Liver (tissue), 9 donors: ENCODE results near the gene GOSR1. TPM values are rescaled to one million over a fixed set of nuclear protein-coding genes. Genes with fewer than 3 reads are reported as not detected.

Experiments
- DNase-seq: peaks from one replicate; pipeline ENCODE4 v3.0.0-alpha.2; 2017; ENCODE audit warnings: low spot score
- H3K27ac ChIP-seq, 2 donors: one replicate each; pipeline ENCODE4 v1.7.0; 2013; ENCODE audit warnings: inconsistent platforms in 2 of 2, low read length in 2 of 2, control low read depth in 1 of 2, low read depth in 1 of 2, mild to moderate bottlenecking in 1 of 2
- H3K27me3 ChIP-seq, 4 donors: one replicate each; pipeline versions ENCODE4 v1.6.1 to v1.7.0; 2013; ENCODE audit warnings: low read length in 3 of 4, inconsistent platforms in 1 of 4, mild to moderate bottlenecking in 1 of 4, moderate library complexity in 1 of 4; ENCODE audit not compliant: control insufficient read depth in 4 of 4, insufficient read depth in 4 of 4
- H3K36me3 ChIP-seq, 4 donors: one replicate each; pipeline versions ENCODE4 v1.6.1 to v1.7.0; 2013; ENCODE audit warnings: low read length in 3 of 4, mild to moderate bottlenecking in 3 of 4, low read depth in 1 of 4, moderate library complexity in 1 of 4; ENCODE audit not compliant: control insufficient read depth in 4 of 4, insufficient read depth in 3 of 4
- H3K4me1 ChIP-seq, 4 donors: one replicate each; pipeline versions ENCODE4 v1.6.1 to v1.7.0; 2013; ENCODE audit warnings: low read length in 3 of 4, mild to moderate bottlenecking in 3 of 4, moderate library complexity in 1 of 4; ENCODE audit not compliant: control insufficient read depth in 4 of 4, insufficient read depth in 4 of 4
- H3K4me3 ChIP-seq, 3 donors: one replicate each; pipeline versions ENCODE4 v1.6.1 to v1.7.0; 2013; ENCODE audit warnings: low read length in 3 of 3, control low read depth in 1 of 3, low read depth in 1 of 3, mild to moderate bottlenecking in 1 of 3
- H3K9ac ChIP-seq, 2 donors: one replicate each; pipeline ENCODE4 v1.7.0; 2013; ENCODE audit warnings: low read length in 2 of 2, mild to moderate bottlenecking in 2 of 2, moderate library complexity in 2 of 2, control low read depth in 1 of 2, low read depth in 1 of 2
- H3K9me3 ChIP-seq, 4 donors: one replicate each; pipeline versions ENCODE4 v1.6.1 to v1.7.0; 2013; ENCODE audit warnings: low read length in 3 of 4; ENCODE audit not compliant: control insufficient read depth in 4 of 4
- ATF3 ChIP-seq: IDR thresholded peaks from 2 replicates; pipeline ENCODE4 v1.6.1; 2016; ENCODE audit warnings: antibody characterized with exemption
- CTCF ChIP-seq: fragments of 150-350 bp; IDR thresholded peaks from 2 replicates; pipeline ENCODE4 v1.5.1; 2017; ENCODE audit warnings: improper control_type of control experiment, low read depth, low read length; ENCODE audit not compliant: missing input control
- EGR1 ChIP-seq, 2 donors: IDR thresholded peaks; 2 replicates each; pipeline ENCODE4 v1.6.1; 2016 to 2018; ENCODE audit warnings: antibody characterized with exemption in 2 of 2, low read depth in 2 of 2
- FOXA1 ChIP-seq: IDR thresholded peaks from 2 replicates; pipeline ENCODE4 v1.6.1; 2016; ENCODE audit warnings: antibody characterized with exemption
- FOXA2 ChIP-seq: IDR thresholded peaks from 2 replicates; pipeline ENCODE4 v1.6.1; 2016; ENCODE audit warnings: antibody characterized with exemption
- GABPA ChIP-seq, 2 donors: IDR thresholded peaks in 1 of 2; conservative IDR thresholded peaks in 1 of 2; 2 replicates each; pipeline ENCODE4 v1.6.1; 2016; ENCODE audit warnings: antibody characterized with exemption in 2 of 2, mild to moderate bottlenecking in 1 of 2, moderate library complexity in 1 of 2
- HNF4A ChIP-seq, 2 donors: conservative IDR thresholded peaks; 2 replicates each; pipeline ENCODE4 v1.6.1; 2016; ENCODE audit warnings: antibody characterized with exemption in 2 of 2, mild to moderate bottlenecking in 2 of 2
- HNF4G ChIP-seq: IDR thresholded peaks from 2 replicates; pipeline ENCODE4 v1.6.1; 2016; ENCODE audit warnings: antibody characterized with exemption
- JUND ChIP-seq, 2 donors: IDR thresholded peaks; 2 replicates each; pipeline ENCODE4 v1.6.1; 2016; ENCODE audit warnings: antibody characterized with exemption in 2 of 2
- NR2F2 ChIP-seq: IDR thresholded peaks from 2 replicates; pipeline ENCODE4 v1.6.1; 2016; ENCODE audit warnings: antibody characterized with exemption
- RAD21 ChIP-seq, 2 donors: IDR thresholded peaks; 2 replicates each; pipeline ENCODE4 v1.6.1; 2016; ENCODE audit warnings: antibody characterized with exemption in 2 of 2, mild to moderate bottlenecking in 2 of 2
- RXRA ChIP-seq, 2 donors: IDR thresholded peaks; 2 replicates each; pipeline ENCODE4 v1.6.1; 2017 to 2018; ENCODE audit warnings: antibody characterized with exemption in 2 of 2, mild to moderate bottlenecking in 1 of 2
- SP1 ChIP-seq: IDR thresholded peaks from 2 replicates; pipeline ENCODE4 v1.6.1; 2018; ENCODE audit warnings: antibody characterized with exemption, mild to moderate bottlenecking
- TAF1 ChIP-seq: conservative IDR thresholded peaks from 2 replicates; pipeline ENCODE4 v1.6.1; 2016; ENCODE audit warnings: antibody characterized with exemption, mild to moderate bottlenecking
- YY1 ChIP-seq: IDR thresholded peaks from 2 replicates; pipeline ENCODE4 v1.6.1; 2016; ENCODE audit warnings: antibody characterized with exemption, mild to moderate bottlenecking
- ZBTB33 ChIP-seq: IDR thresholded peaks from 2 replicates; pipeline ENCODE4 v1.6.1; 2016; ENCODE audit warnings: antibody characterized with exemption
- whole genome bisulfite sequencing: extraction: QIAGEN DNeasy Blood & Tissue Kit; methylation state at CpG from one replicate; pipeline ENCODE4 v1.1.7; 2013; 5-methylcytosine and 5-hydroxymethylcytosine counted together
- polyA plus RNA-seq, 2 donors: library from polyadenylated mRNA; stranded (reverse) in 1 of 2; unstranded in 1 of 2; fragments of 200-250 nt in 1 of 2; fragments of >200 nt in 1 of 2; fragmentation: Nextera tagmentation in 1 of 2; extraction: Ambion mirVana in 1 of 2; gene quantifications; one replicate each; pipeline versions ENCODE4 v1.2.1 to v1.2.3, GENCODE V29; 2013 to 2015
- total RNA-seq, 2 donors: library from RNA; depleted of rRNA; stranded (reverse); fragments of >200 nt; gene quantifications; one replicate each; pipeline ENCODE4 v1.2.3, GENCODE V29; 2014
- TF ChIP-seq, protein P1 (sequence below): IDR thresholded peaks from 2 replicates; pipeline ENCODE4 v1.6.1; 2016; ENCODE audit warnings: antibody characterized with exemption
- TF ChIP-seq, protein P2 (sequence below): IDR thresholded peaks from 2 replicates; pipeline ENCODE4 v1.6.1; 2016; ENCODE audit warnings: antibody characterized with exemption, mild to moderate bottlenecking
- donor health status: healthy.
- donor health status: healthy.
- donor health status: healthy.
- donor health status: healthy.
- donor health status: healthy.

The GOSR1 gene
- total and polyA plus RNA-seq, 4 donors, result 15.0 to 40.4 (median 26.3) TPM

DNA sequence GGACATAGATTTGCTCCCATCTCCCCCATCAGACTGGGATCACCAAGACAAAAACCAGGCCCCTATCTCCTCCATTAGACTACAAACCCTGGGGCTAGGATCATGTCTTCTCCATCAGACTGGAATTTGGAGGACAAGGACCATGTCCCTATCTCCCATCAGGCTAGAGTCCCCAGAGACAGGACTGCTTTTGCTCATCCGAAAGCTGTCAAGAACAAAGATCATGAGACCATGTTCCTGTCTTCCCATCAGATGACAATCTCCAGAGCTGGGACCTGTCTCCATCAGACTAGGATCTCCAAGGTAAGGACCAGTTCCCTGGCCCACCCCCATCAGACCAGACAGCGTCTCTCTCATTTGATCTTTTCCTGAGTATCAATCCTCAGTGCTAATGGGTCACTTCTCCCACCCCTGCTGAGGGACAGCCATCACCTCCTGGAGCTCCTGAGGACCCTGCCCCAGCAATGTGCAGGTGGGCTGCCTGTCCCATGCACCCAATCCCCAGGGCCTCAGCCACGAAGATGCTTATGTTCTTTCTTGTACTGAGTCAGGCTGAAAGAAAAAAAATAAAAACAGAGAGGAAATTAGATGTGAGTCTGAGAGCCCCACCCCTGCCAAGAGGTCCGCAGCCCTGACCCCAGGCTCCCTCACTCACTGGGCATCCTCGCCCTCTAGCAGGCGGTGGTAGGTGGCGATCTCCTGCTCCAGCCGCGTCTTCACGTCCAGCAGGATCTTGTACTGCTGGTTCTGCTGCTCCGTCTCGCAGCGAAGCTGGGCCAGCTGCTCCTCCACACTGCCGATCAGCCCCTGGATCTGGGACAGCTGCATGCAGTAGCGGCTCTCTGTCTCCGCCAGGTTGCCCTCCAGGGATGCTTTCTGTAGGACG lies 90.3 kb downstream of the GOSR1 start:
- H3K27ac ChIP-seq, result no peak overlapping the region
- H3K27me3 ChIP-seq, result no peaks in the 10 kb centered on the region
- WGBS, result 84% methylated on average over 17 of the region's 17 CpGs
- H3K36me3 ChIP-seq, result no peaks in the 10 kb centered on the region
- no peaks in the 10 kb centered on the region for H3K4me1 ChIP-seq
- no peak overlapping the region for H3K4me3 ChIP-seq
- DNase-seq, result no peak
- TF ChIP-seq TAF1 (no peak), YY1 (no peak), RXRA (IDR thresholded peaks at IDR 0.05) (no peak), ATF3 (no peak), CTCF (no peak), SP1 (no peak), RAD21 (IDR thresholded peaks at IDR 0.05) (no peak), EGR1 (IDR thresholded peaks at IDR 0.05; ENCODE audit: low read depth in 2 of 2) (no peak), FOXA2 (no peak), GABPA (IDR thresholded peaks at IDR 0.05 in 1 of 2, conservative IDR thresholded peaks at IDR 0.05 in 1 of 2) (no peak), ZBTB33 (no peak), HNF4A (conservative IDR thresholded peaks at IDR 0.05) (no peak), JUND (IDR thresholded peaks at IDR 0.05) (no peak), NR2F2 (no peak), HNF4G (no peak), FOXA1 (no peak)
- TF ChIP-seq, protein P1, sequence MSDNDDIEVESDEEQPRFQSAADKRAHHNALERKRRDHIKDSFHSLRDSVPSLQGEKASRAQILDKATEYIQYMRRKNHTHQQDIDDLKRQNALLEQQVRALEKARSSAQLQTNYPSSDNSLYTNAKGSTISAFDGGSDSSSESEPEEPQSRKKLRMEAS, result no peak
- TF ChIP-seq, protein P2, sequence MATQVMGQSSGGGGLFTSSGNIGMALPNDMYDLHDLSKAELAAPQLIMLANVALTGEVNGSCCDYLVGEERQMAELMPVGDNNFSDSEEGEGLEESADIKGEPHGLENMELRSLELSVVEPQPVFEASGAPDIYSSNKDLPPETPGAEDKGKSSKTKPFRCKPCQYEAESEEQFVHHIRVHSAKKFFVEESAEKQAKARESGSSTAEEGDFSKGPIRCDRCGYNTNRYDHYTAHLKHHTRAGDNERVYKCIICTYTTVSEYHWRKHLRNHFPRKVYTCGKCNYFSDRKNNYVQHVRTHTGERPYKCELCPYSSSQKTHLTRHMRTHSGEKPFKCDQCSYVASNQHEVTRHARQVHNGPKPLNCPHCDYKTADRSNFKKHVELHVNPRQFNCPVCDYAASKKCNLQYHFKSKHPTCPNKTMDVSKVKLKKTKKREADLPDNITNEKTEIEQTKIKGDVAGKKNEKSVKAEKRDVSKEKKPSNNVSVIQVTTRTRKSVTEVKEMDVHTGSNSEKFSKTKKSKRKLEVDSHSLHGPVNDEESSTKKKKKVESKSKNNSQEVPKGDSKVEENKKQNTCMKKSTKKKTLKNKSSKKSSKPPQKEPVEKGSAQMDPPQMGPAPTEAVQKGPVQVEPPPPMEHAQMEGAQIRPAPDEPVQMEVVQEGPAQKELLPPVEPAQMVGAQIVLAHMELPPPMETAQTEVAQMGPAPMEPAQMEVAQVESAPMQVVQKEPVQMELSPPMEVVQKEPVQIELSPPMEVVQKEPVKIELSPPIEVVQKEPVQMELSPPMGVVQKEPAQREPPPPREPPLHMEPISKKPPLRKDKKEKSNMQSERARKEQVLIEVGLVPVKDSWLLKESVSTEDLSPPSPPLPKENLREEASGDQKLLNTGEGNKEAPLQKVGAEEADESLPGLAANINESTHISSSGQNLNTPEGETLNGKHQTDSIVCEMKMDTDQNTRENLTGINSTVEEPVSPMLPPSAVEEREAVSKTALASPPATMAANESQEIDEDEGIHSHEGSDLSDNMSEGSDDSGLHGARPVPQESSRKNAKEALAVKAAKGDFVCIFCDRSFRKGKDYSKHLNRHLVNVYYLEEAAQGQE, result no peak
- no peaks in the 10 kb centered on the region for H3K9me3 ChIP-seq
- H3K9ac ChIP-seq, result no peak overlapping the region
